ENCODE results near the gene DHRS3. TPM values are rescaled to one million over a fixed set of nuclear protein-coding genes. Genes with fewer than 3 reads are reported as not detected.

DHRS3 gene
- total RNA-seq, 1 experiment from 2014 or later, result 87.0 TPM

DNA sequence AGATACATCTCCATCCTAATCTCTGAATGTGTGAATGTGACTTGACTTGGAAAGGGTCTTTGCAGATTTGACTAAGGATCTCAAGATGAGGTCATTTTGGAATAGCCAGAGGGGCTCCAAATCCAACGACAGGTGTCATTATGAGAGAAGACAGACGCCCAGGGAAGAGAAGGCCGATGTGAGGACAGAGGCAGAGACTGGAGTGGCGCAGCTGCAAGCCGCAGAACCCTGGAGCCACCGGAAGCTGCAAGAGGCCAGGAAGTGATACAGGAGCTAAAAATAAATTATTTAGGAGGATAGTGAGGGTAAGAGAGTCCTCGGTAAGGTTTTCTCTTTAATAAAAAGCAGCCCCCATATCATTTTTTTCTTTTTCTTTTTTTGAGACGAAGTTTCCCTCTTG lies 16.1 kb upstream of the DHRS3 start:
- ATAC-seq (no peak), DNase-seq (ENCODE audit: low read depth, low spot score) (no peak)
- peaks cover 3% of the 10 kb centered on the region in 2 experiments; a peak in 2 of 4 replicates for H3K9me3 ChIP-seq (ENCODE audit: control insufficient read depth in 1 of 2, insufficient read depth in 1 of 2, low read depth in 1 of 2, low read length in 2 of 2)
- no peak overlapping the region for H3K9ac ChIP-seq (ENCODE audit: low read length)
- no peak overlapping the region for H3K27ac ChIP-seq (ENCODE audit: low read depth, low read length)
- no peaks in the 10 kb centered on the region for H3K79me2 ChIP-seq (ENCODE audit: insufficient read depth, low read length)
- ChIA-PET POLR2A (no interaction called here), RAD21 (ENCODE audit: low non-redundant PET in 1 of 2, low total read pairs in 2 of 2, uncharacterized antibody in 2 of 2, unreplicated experiment in 2 of 2) (no interaction called here), CTCF (no interaction called here)
- no TSS peak for BruUV-seq (replicated peaks)
- H2AFZ ChIP-seq (ENCODE audit: low read depth, low read length, poor library complexity, severe bottlenecking), result no peak overlapping the region
- no peak overlapping the region for H3K4me3 ChIP-seq (replicated peaks in 1 of 2; ENCODE audit: low read depth in 1 of 2, low read length in 2 of 2)
- no peaks in the 10 kb centered on the region for H3K4me1 ChIP-seq (ENCODE audit: control insufficient read depth in 1 of 2, insufficient read depth in 2 of 2, low read length in 2 of 2)
- no peaks in the 10 kb centered on the region for H4K20me1 ChIP-seq (ENCODE audit: insufficient read depth)
- no peaks in the 10 kb centered on the region for H3K36me3 ChIP-seq (ENCODE audit: control insufficient read depth in 1 of 2, insufficient read depth in 2 of 2, low read length in 2 of 2)
- H3K27me3 ChIP-seq (ENCODE audit: insufficient read depth, low read length), result no peaks in the 10 kb centered on the region
- intact Hi-C loops (cut with micrococcal nuclease), result no loop called here
- H3K4me2 ChIP-seq (ENCODE audit: low read length), result no peak overlapping the region
- TF ChIP-seq RAD21 (IDR thresholded peaks at IDR 0.05; ENCODE audit: low read depth) (no peak), CBX3 (IDR thresholded peaks at IDR 0.05; ENCODE audit: low read depth) (no peak), FOSL1 (IDR thresholded peaks at IDR 0.05; ENCODE audit: low read depth) (no peak), ELF1 (IDR thresholded peaks at IDR 0.05; ENCODE audit: borderline replicate concordance, low read depth) (no peak), SP1 (IDR thresholded peaks at IDR 0.05; ENCODE audit: low read depth) (no peak), SIN3A (IDR thresholded peaks at IDR 0.05; ENCODE audit: low read depth) (no peak), CEBPB (IDR thresholded peaks at IDR 0.05; ENCODE audit: low read depth) (no peak), ZFX (IDR thresholded peaks at IDR 0.05) (no peak), ZNF274 (IDR thresholded peaks at IDR 0.05; ENCODE audit: low read depth, low read length) (no peak)
- TF ChIP-seq, protein P1, sequence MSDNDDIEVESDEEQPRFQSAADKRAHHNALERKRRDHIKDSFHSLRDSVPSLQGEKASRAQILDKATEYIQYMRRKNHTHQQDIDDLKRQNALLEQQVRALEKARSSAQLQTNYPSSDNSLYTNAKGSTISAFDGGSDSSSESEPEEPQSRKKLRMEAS (IDR thresholded peaks at IDR 0.05), result no peak
- TF ChIP-seq, protein P2, sequence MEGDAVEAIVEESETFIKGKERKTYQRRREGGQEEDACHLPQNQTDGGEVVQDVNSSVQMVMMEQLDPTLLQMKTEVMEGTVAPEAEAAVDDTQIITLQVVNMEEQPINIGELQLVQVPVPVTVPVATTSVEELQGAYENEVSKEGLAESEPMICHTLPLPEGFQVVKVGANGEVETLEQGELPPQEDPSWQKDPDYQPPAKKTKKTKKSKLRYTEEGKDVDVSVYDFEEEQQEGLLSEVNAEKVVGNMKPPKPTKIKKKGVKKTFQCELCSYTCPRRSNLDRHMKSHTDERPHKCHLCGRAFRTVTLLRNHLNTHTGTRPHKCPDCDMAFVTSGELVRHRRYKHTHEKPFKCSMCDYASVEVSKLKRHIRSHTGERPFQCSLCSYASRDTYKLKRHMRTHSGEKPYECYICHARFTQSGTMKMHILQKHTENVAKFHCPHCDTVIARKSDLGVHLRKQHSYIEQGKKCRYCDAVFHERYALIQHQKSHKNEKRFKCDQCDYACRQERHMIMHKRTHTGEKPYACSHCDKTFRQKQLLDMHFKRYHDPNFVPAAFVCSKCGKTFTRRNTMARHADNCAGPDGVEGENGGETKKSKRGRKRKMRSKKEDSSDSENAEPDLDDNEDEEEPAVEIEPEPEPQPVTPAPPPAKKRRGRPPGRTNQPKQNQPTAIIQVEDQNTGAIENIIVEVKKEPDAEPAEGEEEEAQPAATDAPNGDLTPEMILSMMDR (IDR thresholded peaks at IDR 0.05 in 2 of 3, conservative IDR thresholded peaks at IDR 0.05 in 1 of 3; ENCODE audit: borderline replicate concordance in 1 of 3, insufficient read depth in 1 of 3, low read depth in 2 of 3, low read length in 2 of 3), result no peak
- no peaks in the 10 kb centered on the region for H3K9me2 ChIP-seq (ENCODE audit: insufficient read depth)

All from HCT116 (cell line).